ENCODE data around the gene KRTAP5-4. TPM values are rescaled to one million over a fixed set of nuclear protein-coding genes. Genes with fewer than 3 reads are reported as not detected.
"Not testable (repeated sequence)": the region's sequence is repeated elsewhere in the genome, so short reads cannot be mapped to it uniquely, and the experiment has no call there.

KRTAP5-4 gene
- total RNA-seq: not detected

- WGBS, 2 donors: 47 to 54% methylated on average over 1 of the region's 1 CpG
- H3K27me3 ChIP-seq: peaks cover 0 to 78% (median 1%) of the 10 kb centered on the region in 4 donors
- no peaks in the 10 kb centered on the region for H3K9me3 ChIP-seq
- no peak for DNase-seq
- no peak within 1 kb of the TSS for H3K4me3 ChIP-seq
- TF ChIP-seq POLR2A (IDR thresholded peaks at IDR 0.05): no peak
- TF ChIP-seq, protein P1, sequence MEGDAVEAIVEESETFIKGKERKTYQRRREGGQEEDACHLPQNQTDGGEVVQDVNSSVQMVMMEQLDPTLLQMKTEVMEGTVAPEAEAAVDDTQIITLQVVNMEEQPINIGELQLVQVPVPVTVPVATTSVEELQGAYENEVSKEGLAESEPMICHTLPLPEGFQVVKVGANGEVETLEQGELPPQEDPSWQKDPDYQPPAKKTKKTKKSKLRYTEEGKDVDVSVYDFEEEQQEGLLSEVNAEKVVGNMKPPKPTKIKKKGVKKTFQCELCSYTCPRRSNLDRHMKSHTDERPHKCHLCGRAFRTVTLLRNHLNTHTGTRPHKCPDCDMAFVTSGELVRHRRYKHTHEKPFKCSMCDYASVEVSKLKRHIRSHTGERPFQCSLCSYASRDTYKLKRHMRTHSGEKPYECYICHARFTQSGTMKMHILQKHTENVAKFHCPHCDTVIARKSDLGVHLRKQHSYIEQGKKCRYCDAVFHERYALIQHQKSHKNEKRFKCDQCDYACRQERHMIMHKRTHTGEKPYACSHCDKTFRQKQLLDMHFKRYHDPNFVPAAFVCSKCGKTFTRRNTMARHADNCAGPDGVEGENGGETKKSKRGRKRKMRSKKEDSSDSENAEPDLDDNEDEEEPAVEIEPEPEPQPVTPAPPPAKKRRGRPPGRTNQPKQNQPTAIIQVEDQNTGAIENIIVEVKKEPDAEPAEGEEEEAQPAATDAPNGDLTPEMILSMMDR (IDR thresholded peaks at IDR 0.05): no peak
- intact Hi-C loops (cut with DNase I): no loop called here
- H3K27ac ChIP-seq: no peak within 1 kb of the TSS
- H3K36me3 ChIP-seq: no peaks in the 10 kb centered on the region
- no peaks in the 10 kb centered on the region for H3K4me1 ChIP-seq
Observed at GRCh38 chr11:1622086-1622485, at the start of gene KRTAP5-4. Gene KRTAP5-4 (minus strand): TSS chr11:1622138. CDS start chr11:1622093, 45 bp downstream.

DNA sequence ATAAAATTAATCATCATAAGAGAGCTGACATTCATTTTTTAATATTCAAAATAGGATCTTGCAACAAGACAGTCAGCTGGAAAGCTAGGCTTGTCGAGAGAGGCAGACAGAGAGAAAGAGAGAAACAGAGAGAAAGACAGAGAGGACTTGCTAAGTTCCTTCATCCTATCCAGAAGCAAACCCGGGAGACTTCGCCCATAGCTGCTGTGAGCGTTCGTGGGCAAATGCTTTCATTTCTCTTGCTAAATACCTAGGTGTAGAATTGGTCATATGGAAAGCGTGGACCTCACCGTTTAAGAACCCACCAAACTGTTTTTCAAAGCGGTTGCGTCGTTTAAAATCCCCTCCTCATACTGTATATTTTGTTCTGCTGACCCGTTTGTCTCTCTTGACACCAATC, 49.7 kb upstream of the KRTAP5-4 start:
- H3K27me3 ChIP-seq: peaks cover 0 to 92% (median 0%) of the 10 kb centered on the region in 4 donors
- no peak for DNase-seq
- 65 to 66% methylated on average over 11 of the region's 11 CpGs for WGBS, 2 donors
- TF ChIP-seq, protein P1 (IDR thresholded peaks at IDR 0.05): no peak
- TF ChIP-seq POLR2A (IDR thresholded peaks at IDR 0.05): no peak
- H3K4me1 ChIP-seq: no peaks in the 10 kb centered on the region
- H3K4me3 ChIP-seq: no peak overlapping the region
- H3K36me3 ChIP-seq: no peaks in the 10 kb centered on the region
- H3K27ac ChIP-seq: no peak overlapping the region
- no peaks in the 10 kb centered on the region for H3K9me3 ChIP-seq
- intact Hi-C loops (cut with DNase I): no loop called here

GRCh38 chr11:1670905-1671371, 49.0 kb upstream of the KRTAP5-4 start:
- intact Hi-C loops (cut with DNase I): no loop called here
- 79 to 90% methylated on average over 10 to 11 of the region's 11 CpGs for WGBS, 2 donors
- Histone ChIP-seq H3K27me3 (peaks cover 0 to 85% (median 0%) of the 10 kb centered on the region in 4 donors), H3K36me3 (no peaks in the 10 kb centered on the region), H3K9me3 (no peaks in the 10 kb centered on the region), H3K4me1 (no peaks in the 10 kb centered on the region), H3K27ac (no peak overlapping the region), H3K4me3 (no peak overlapping the region)
- TF ChIP-seq, protein P1 (IDR thresholded peaks at IDR 0.05): no peak
- no peak for TF ChIP-seq POLR2A (IDR thresholded peaks at IDR 0.05)
- DNase-seq: no peak

DNA sequence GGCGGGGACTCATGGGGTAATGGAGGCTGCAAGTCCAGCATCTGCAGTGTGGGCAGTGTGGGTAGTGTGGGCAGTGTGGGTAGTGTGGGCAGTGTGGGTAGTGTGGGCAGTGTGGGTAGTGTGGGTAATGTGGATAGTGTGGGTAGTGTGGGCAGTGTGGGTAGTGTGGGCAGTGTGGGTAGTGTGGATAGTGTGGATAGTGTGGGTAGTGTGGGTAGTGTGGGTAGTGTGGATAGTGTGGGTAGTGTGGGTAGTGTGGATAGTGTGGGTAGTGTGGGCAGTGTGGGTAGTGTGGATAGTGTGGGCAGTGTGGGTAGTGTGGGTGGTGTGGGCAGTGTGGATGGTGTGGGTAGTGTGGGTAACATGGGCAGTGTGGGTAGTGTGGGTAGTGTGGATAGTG, 48.5 kb upstream of the KRTAP5-4 start:
- 78% methylated on average over 1 of the region's 1 CpG; no CpG with 5 or more reads in 1 of the 2 donors for WGBS, 2 donors
- H3K4me1 ChIP-seq; DNase-seq; H3K36me3 ChIP-seq; H3K4me3 ChIP-seq; H3K9me3 ChIP-seq; intact Hi-C loops (cut with DNase I); H3K27ac ChIP-seq: not testable (repeated sequence)
- H3K27me3 ChIP-seq: peaks cover 0 to 81% (median 0%) of the 10 kb centered on the region in 4 donors

DNA sequence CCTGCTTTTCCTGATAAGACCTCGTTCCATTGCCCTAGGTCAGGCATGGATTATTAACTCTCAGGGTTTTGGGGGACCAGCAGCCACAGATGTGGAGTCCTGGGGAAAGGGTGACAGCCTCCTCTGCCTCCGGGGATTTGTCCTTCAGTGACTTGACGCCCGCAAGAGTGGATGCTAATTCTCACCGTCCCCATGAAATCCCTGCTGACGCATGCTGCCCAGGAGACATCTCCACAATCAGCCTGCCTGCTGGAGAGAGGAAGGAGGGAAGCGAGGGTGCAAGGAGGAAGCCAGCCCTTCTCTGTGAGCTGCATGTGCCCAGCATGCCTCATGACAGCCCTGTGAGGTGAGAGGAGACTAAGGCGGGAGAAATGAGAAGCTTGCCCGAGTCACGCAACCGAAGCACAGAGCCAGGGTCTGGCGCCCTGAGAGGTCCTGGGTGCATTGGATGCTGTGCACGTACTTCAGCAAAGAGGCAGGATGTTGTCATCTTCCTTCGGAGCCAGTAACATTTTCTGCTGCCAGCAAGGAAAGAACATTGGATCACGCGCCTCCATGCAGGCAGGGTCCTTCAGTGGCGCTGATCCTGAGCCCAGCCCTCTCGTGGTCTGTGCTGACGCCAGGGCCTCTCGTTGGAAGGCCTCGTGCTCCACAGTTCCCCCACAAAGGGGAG, 47.7 kb upstream of the KRTAP5-4 start:
- Histone ChIP-seq H3K27ac (no peak overlapping the region), H3K4me3 (no peak overlapping the region), H3K9me3 (no peaks in the 10 kb centered on the region), H3K27me3 (peaks cover 0 to 73% (median 0%) of the 10 kb centered on the region in 4 donors), H3K36me3 (no peaks in the 10 kb centered on the region), H3K4me1 (no peaks in the 10 kb centered on the region)
- WGBS, 2 donors: 57 to 65% methylated on average over 13 to 15 of the region's 21 CpGs
- intact Hi-C loops (cut with DNase I): no loop called here
- DNase-seq: no peak
- TF ChIP-seq POLR2A (IDR thresholded peaks at IDR 0.05): no peak
- TF ChIP-seq, protein P1 (IDR thresholded peaks at IDR 0.05): no peak

Measured in esophagus squamous epithelium (tissue), 5 donors.